ENCODE measurements around the gene RMRP.

GRCh38 chr9:35675204-35675603 is 17.4 kb upstream of the RMRP start:
- TF ChIP-seq ESRRA (IDR thresholded peaks at IDR 0.05; ENCODE audit: low read length) = no peak
- TF ChIP-seq EGR1 (IDR thresholded peaks at IDR 0.05; ENCODE audit: borderline replicate concordance in 1 of 2, low read depth in 2 of 2, low read length in 2 of 2) = no peak
- no peak for TF ChIP-seq NR2F1 (conservative IDR thresholded peaks at IDR 0.05)
